ENCODE results near the gene TMC2.

The TMC2 gene

DNA sequence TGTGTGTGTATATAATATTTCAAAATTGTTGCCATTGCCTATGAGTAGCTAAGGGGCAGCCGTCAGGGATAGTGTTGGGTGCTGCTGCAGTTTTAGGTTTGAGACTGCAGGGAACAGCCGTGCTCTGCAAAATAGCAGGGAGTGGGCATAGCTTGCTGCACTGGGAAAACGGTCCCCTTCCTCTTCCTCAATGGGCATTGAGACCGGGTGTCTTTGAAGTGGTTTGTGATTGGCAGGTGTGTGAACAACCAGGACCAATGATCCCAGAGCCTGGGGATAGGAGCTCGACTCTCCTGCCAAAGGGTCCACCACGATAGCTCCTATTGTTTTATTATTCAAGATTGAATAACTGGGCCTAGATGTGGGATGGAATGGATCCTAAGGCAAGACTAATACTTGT is 151.1 kb downstream of the TMC2 start:
- in situ Hi-C loops (cut with MboI; ENCODE audit: low sequenced_read_pairs, unreplicated experiment) = no loop called here
- DNase-seq (ENCODE audit: low spot score) = no peak
- TF ChIP-seq, protein P1, sequence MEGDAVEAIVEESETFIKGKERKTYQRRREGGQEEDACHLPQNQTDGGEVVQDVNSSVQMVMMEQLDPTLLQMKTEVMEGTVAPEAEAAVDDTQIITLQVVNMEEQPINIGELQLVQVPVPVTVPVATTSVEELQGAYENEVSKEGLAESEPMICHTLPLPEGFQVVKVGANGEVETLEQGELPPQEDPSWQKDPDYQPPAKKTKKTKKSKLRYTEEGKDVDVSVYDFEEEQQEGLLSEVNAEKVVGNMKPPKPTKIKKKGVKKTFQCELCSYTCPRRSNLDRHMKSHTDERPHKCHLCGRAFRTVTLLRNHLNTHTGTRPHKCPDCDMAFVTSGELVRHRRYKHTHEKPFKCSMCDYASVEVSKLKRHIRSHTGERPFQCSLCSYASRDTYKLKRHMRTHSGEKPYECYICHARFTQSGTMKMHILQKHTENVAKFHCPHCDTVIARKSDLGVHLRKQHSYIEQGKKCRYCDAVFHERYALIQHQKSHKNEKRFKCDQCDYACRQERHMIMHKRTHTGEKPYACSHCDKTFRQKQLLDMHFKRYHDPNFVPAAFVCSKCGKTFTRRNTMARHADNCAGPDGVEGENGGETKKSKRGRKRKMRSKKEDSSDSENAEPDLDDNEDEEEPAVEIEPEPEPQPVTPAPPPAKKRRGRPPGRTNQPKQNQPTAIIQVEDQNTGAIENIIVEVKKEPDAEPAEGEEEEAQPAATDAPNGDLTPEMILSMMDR (IDR thresholded peaks at IDR 0.05; ENCODE audit: borderline replicate concordance, control extremely low read depth, extremely low read depth, insufficient read depth, missing control alignments) = no peak

DNA sequence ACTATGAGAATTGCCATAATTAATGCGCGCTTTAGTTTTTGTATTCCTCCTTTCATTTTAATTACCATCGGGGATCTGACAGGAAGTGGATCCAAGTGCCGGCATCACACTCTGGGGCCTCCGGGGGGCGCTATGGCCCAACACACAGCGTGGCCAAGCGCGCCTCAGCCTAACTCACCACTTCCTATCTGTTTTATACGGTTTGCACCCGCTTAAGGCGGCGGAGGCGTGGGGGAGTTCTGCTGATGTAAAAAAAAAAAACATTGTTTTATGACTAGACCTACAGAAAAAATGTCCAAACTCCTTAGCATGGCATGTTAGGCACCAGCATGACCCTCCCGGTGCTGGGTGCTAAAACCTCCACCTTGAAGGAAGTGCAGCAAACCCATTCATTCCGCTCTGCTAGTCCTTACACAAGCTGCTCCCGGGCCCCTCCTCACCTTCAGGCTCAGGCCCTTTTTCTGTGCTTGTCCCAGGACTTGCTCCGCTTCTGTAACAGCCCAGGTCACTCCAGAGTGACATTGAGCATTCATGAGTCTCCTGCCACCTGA is 151.7 kb downstream of the TMC2 start:
- in situ Hi-C loops (cut with MboI; ENCODE audit: low sequenced_read_pairs, unreplicated experiment) = no loop called here
- TF ChIP-seq, protein P1 (IDR thresholded peaks at IDR 0.05; ENCODE audit: borderline replicate concordance, control extremely low read depth, extremely low read depth, insufficient read depth, missing control alignments) = peak; percentile 62
- DNase-seq (ENCODE audit: low spot score) = peak; percentile 78

DNA sequence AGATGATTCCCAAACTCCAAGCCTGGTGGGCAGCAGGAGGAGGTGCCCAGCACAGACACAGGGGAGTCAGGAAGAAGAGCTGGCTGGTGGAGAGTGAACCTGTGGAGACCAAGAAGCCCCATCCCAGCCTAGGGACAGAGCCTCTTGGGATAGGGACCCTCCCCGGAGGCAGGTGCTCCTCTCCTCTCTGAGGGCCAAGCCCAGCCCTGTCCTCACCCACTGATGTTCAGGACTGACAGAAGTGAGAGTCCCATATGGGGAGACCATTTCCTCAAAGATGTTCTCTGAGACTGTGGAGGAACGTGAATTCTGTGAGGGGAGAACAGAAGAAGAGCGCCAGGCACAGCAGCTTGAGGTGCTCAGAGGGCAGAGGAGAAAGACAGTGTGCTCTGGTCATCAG is 153.8 kb downstream of the TMC2 start:
- in situ Hi-C loops (cut with MboI; ENCODE audit: low sequenced_read_pairs, unreplicated experiment) = no loop called here
- TF ChIP-seq, protein P1 (IDR thresholded peaks at IDR 0.05; ENCODE audit: borderline replicate concordance, control extremely low read depth, extremely low read depth, insufficient read depth, missing control alignments) = no peak
- DNase-seq (ENCODE audit: low spot score) = no peak

DNA sequence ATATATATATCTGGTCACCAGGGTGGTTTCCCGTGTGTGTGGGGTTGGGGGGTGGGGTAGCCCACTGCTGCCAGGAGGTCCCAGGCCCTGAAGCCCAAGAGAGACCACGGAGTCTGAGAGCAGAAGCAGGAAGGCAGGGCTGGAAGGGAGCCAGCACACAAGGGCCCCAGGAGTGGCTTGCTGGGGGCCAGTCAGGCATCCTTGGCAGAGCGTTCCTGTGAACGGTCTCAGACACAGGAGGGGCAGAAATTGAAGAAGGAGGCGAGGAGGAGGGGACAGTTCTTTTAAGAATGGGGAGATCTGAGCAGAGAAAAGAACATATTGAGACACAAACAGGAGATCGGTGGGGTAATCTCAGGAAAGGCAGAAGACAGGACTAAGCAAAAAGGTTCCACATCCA is 154.3 kb downstream of the TMC2 start:
- TF ChIP-seq, protein P1 (IDR thresholded peaks at IDR 0.05; ENCODE audit: borderline replicate concordance, control extremely low read depth, extremely low read depth, insufficient read depth, missing control alignments) = no peak
- no peak for DNase-seq (ENCODE audit: low spot score)
- in situ Hi-C loops (cut with MboI; ENCODE audit: low sequenced_read_pairs, unreplicated experiment) = no loop called here

DNA sequence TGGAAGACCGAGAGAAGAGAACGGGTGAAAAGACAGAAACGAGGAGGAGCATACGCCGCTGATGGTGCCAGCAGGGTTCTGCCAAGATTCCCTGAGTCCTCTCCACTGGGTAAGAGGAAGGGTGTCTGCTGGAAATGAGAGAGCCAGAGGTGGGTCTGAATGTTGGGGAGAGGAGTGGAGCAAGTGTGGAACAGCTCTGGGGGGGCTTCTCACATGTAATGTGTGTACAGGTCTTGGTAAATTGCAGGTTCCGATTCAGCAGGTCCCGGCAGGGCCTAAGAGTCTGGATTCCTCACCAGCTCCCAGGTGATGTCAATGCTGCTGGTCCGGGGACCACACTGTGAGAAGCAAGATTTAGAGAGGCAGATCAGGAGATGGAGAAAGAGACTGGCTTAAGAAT is 154.8 kb downstream of the TMC2 start:
- DNase-seq (ENCODE audit: low spot score) = no peak
- in situ Hi-C loops (cut with MboI; ENCODE audit: low sequenced_read_pairs, unreplicated experiment) = no loop called here
- TF ChIP-seq, protein P1 (IDR thresholded peaks at IDR 0.05; ENCODE audit: borderline replicate concordance, control extremely low read depth, extremely low read depth, insufficient read depth, missing control alignments) = no peak

Data from GM13976 (cell line).